ENCODE measurements around the gene AXL. TPM values are rescaled to one million over a fixed set of nuclear protein-coding genes. Genes with fewer than 3 reads are reported as not detected.

AXL gene
- total and polyA plus RNA-seq, 2 of the 13 experiments (the other 11 are each of a cell fraction or from before 2014, with no cell fraction given): 0.71 to 5.9 TPM

DNA sequence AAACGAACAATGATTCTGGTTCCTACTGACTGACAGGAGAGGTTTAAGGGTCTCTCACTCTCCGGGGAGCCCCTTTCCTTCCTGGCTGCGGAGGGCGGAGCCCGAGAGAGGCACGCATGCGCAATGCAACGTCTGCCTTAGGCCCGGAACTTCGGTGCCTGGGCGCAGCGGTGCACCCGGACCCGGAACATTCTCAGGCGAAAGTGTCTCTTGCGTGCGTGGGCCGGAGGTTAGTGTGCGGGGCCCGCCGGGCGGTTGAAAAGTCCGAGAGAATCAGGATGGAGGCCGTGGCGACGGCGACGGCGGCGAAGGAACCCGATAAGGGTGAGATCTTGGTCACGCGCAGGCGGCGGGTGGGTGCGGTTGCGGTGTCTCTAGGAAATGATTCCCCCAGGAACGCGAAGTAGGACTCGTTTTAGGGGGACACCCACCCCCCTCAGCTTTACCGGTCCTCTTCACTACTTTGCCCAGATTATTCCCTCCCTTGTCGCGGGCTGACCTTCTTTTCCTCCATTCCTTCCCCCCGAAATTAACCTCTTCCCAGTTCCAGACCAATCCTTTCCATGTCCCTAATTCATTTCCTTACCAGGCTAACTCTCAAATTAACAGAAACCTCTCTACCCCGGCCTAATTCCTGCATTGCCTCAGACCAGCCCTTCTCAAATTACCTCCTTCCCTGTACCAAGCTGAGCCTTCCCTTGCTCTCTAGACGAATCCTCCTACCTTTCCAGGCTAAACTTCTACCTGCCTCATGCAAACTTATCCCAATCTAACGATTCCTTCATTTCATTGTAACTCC lies 91.2 kb downstream of the AXL start, which contains the start of gene CCDC97 (continued):
- no peak for TF ChIP-seq RBM22 (optimal IDR thresholded peaks at IDR 0.05; ENCODE audit: low read length)
- TF ChIP-seq ZNF414 (CRISPR knock-in tag; IDR thresholded peaks at IDR 0.05): peak; percentile 77
- no peak for TF ChIP-seq HNRNPK (IDR thresholded peaks at IDR 0.05; ENCODE audit: low read depth, low read length, poor library complexity, severe bottlenecking)
- TF ChIP-seq ZNF572 (CRISPR knock-in tag; IDR thresholded peaks at IDR 0.05): no peak
- TF ChIP-seq KLF11 (CRISPR knock-in tag; IDR thresholded peaks at IDR 0.05): peak; percentile 33; the same call in 1 of the 2 replicates
- TF ChIP-seq ZNF24 (IDR thresholded peaks at IDR 0.05): no peak; the same call in 1 of the 2 replicates
- TF ChIP-seq ZNF746 (CRISPR knock-in tag; IDR thresholded peaks at IDR 0.05): 0 out of 2 replicates have a peak, but pooled peaks have one; percentile 38
- peak; percentile 32; the same call in 1 of the 2 replicates for TF ChIP-seq ZNF792 (CRISPR knock-in tag; IDR thresholded peaks at IDR 0.05)
- TF ChIP-seq ZBTB2 (CRISPR knock-in tag; IDR thresholded peaks at IDR 0.05; ENCODE audit: low read depth): no peak; the same call in 1 of the 2 replicates
- no peak for TF ChIP-seq ZNF407 (CRISPR knock-in tag; IDR thresholded peaks at IDR 0.05; ENCODE audit: not compliant biosample characterization)
- peak; percentile 91 for TF ChIP-seq ZNF772 (CRISPR knock-in tag; IDR thresholded peaks at IDR 0.05)
- peak; percentile 81; the same call in 1 of the 2 replicates for TF ChIP-seq ZNF768 (CRISPR knock-in tag; IDR thresholded peaks at IDR 0.05)
- no peak for TF ChIP-seq HOXA9 (CRISPR knock-in tag; IDR thresholded peaks at IDR 0.05; ENCODE audit: borderline replicate concordance)
- TF ChIP-seq ZMYM3 (CRISPR knock-in tag; IDR thresholded peaks at IDR 0.05): peak; percentile 75; the same call in 1 of the 2 replicates
- no peak for TF ChIP-seq HHEX (CRISPR knock-in tag; IDR thresholded peaks at IDR 0.05)
- no peak for TF ChIP-seq ATRX (CRISPR knock-in tag; IDR thresholded peaks at IDR 0.05; ENCODE audit: borderline replicate concordance)
- TF ChIP-seq ZNF614 (CRISPR knock-in tag; IDR thresholded peaks at IDR 0.05; ENCODE audit: borderline replicate concordance): peak; percentile 54
- TF ChIP-seq FLYWCH1 (CRISPR knock-in tag; IDR thresholded peaks at IDR 0.05): no peak
- TF ChIP-seq ELF4 (CRISPR knock-in tag; IDR thresholded peaks at IDR 0.05; ENCODE audit: borderline replicate concordance): peak; percentile 95

All from HepG2 (cell line).